Bone marrow (tissue), 2 donors: ENCODE data around the gene CHMP4A.
A peak's percentile ranks its signal among the peaks of the same experiment; 100 is the strongest.
"Not testable (repeated sequence)": the region's sequence is repeated elsewhere in the genome, so short reads cannot be mapped to it uniquely, and the experiment has no call there.

ENCODE experiments used
- DNase-seq, 2 donors: peaks; one replicate each; lab custom pipeline; 2025; lab: John Stamatoyannopoulos, UW

CHMP4A gene

GRCh38 chr14:24222987-24223386, 9.7 kb upstream of the CHMP4A start:
- DNase-seq, result not testable (repeated sequence)

DNA sequence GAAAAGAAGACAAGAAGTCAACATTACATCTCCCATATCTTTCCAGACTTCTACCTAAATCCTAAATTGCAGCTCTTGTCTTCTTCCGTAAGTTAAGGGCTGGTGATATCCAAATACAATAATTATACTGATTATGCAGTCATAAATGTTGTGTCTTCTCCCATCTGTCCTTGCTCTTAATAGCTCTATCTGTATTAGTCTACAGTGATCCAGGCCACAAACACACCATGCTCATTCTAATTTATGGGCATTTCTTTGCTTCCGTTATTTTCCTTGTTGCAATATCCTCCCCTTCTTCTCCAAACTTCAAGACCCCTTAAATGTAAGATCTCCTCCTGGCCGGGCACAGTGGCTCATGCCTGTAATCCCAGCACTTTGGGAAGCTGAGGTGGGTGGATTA, 6.2 kb upstream of the CHMP4A start:
- DNase-seq, result no peak

DNA sequence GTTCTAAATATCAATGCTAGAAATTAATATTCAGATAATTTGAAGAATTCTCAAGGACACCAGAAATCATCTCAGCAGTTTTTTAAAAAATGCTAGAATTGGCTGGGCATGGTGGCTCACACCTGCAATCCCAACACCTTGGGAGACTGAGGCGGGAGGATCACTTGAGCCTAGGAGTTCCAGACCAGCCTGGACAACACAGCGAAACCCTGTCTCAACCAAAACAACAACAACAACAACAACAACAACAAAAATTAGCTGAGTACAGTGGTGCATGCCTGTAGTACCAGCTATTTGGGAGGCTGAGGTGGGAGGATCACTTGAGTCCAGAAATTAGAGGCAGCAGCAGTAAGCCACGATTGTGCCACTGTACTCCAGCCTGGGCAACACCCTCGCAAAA, 5.8 kb upstream of the CHMP4A start:
- DNase-seq, result no peak

GRCh38 chr14:24216876-24217275, 3.6 kb upstream of the CHMP4A start:
- DNase-seq, result not testable (repeated sequence)

- DNase-seq, result no peak
These were observed 3.0 kb upstream of the CHMP4A start for GRCh38 chr14:24216345-24216699.

DNA sequence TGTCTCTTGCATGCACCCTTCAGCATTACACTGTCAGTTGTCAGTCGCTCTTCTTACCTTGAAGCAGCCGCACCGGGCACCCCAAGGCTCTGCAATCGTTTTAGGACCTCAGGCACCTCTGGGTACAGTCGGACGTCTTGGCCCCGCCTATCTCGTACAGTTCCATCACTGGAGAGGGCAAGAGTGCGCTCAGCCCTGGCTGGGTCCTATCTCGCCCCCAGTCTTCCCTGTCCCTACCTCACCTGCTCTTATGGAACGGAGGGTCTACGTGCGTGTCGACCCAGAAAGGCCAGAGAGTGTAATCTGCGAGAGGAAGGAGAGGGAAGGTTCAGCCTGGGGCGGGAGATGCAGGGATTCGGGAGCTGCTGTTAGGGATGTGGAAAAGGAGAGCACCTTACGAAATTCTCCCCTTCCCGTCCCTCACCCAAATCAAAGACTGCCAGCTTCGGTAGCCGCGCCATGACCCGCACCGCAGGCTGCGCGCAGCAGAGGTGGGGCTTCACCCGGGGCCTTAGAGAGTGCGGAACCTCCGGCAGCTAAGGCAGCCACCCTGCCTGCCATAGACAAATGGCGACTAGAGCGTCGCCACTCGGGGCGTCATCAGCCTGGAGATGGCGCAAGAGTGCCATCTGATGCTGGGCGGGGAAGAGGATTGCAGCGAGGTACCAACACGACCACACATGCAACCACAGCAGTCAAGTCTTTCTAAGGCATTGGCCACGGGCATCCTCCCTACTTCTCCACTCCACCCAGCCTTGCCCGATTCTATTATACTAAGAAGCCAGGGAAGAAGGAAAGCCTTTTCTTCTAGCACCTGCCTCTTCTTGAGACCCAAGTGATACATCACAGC, 2.4 kb upstream of the CHMP4A start, which contains the start of gene MDP1:
Gene MDP1 (minus strand): TSS at position 572 of the 850 bp plus-strand sequence. CDS start 111 bp downstream, at position 461.
- peak; percentile 77 to 78 for DNase-seq

GRCh38 chr14:24213866-24214662, 776 bp upstream of the CHMP4A start:
- no peak for DNase-seq

- DNase-seq, result no peak
These were observed 2.0 kb downstream of the CHMP4A start for GRCh38 chr14:24211311-24211710.

- DNase-seq, result no peak
These were observed 5.7 kb downstream of the CHMP4A start for GRCh38 chr14:24207625-24208024.

DNA sequence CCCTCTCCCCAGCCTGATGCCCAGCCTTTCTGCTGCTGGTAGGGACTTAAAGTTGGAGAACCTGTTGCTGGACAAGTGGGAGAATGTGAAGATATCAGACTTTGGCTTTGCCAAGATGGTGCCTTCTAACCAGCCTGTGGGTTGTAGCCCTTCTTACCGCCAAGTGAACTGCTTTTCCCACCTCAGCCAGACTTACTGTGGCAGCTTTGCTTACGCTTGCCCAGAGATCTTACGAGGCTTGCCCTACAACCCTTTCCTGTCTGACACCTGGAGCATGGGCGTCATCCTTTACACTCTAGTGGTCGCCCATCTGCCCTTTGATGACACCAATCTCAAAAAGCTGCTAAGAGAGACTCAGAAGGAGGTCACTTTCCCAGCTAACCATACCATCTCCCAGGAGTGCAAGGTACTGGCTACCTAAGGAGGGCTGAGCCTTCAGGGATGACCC, 6.2 kb downstream of the CHMP4A start:
- no peak for DNase-seq

- no peak for DNase-seq
These were observed 6.8 kb downstream of the CHMP4A start for GRCh38 chr14:24206260-24207103.

- no peak for DNase-seq
These were observed 8.8 kb downstream of the CHMP4A start for GRCh38 chr14:24204163-24205146.

DNA sequence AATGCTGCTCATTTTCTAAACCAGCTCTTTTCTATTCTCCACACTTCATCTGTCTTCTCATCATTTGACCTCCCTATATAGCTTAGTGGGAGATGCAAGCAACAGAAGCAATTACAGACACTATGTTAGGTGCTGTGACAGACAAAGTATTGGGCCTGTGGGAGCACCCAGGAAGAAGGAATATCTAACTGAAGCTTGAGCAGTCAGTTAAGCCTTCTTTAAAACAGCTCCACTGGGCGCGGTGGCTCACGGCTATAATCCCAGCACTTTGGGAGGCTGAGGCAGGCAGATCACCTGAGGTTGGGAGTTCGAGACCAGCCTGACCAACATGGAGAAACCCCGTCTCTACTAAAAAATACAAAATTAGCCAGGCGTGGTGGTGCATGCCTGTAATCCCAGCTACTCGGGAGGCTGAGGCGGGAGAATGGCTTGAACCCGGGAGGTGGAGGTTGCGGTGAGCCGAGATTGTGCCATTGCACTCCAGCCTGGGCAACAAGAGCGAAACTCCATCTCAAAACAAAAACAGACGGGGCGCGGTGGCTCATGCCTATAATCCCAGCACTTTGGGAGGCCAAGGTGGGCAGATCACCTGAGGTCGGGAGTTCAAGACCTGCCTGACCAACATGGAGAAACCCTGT, 9.9 kb downstream of the CHMP4A start:
- not testable (repeated sequence) for DNase-seq

DNA sequence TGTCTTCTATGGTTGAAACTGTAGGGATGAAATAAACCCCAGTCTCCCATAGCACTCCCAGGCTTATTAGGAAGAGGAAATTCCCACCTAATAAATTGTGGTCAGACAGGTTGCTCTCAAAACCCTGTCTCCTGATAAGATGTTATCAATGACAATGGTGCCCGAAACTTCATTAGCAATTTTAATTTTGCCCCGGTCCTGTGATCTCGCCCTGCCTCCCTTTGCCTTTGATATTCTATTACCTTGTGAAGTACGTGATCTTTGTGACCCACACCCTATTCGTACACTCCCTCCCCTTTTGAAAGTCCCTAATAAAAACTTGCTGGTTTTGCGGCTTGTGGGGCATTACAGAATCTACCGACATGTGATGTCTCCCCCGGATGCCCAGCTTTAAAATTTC, 10.8 kb downstream of the CHMP4A start:
- DNase-seq, result not testable (repeated sequence)

GRCh38 chr14:24198814-24199524, 14.3 kb downstream of the CHMP4A start:
- no peak for DNase-seq

DNA sequence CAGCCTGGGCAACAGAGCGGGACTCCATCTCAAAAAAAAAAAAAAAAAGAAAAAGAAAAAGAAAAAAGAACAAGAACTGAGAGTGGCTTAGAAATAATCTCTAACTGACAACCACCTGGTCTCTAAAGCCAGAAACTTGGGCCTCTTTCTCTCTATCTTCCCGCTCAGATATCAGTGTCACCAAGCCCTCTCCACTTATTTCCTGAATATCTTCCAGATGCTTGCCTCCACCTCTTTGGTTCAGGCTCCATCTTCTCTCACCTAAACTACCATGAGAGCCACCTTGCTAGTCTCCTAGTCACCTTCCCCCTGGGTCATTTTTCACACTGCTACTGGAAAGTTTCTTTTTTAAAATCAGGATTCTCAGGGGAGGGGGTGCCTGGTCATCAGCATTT, 16.2 kb downstream of the CHMP4A start:
- no peak for DNase-seq

- no peak for DNase-seq
These were observed 16.9 kb downstream of the CHMP4A start for GRCh38 chr14:24196071-24197055.
